Breast epithelium (tissue), 3 donors: Measurements from ENCODE around the gene PNPO.

Experiments
- CTCF ChIP-seq, 3 donors: fragments of 450-650 bp; IDR thresholded peaks; one replicate each; pipeline ENCODE4 v1.5.1; 2016 to 2017; ENCODE audit warnings: antibody characterized with exemption in 3 of 3, mild to moderate bottlenecking in 3 of 3, moderate library complexity in 3 of 3
- POLR2A ChIP-seq: fragments of 450-650 bp; IDR thresholded peaks from one replicate; pipeline ENCODE4 v1.6.1; 2016; ENCODE audit warnings: antibody characterized with exemption, mild to moderate bottlenecking, moderate library complexity
- POLR2AphosphoS5 ChIP-seq, 3 donors: sonication (generic); formaldehyde crosslinking; IDR thresholded peaks; one replicate each; pipeline ENCODE4 v1.6.1; 2017; ENCODE audit warnings: antibody characterized with exemption in 3 of 3

- TF ChIP-seq POLR2A: no peak
- no peak for TF ChIP-seq CTCF (IDR thresholded peaks at IDR 0.05)
- TF ChIP-seq POLR2AphosphoS5 (IDR thresholded peaks at IDR 0.05): no peak
These were observed 16.3 kb upstream of the PNPO start for GRCh38 chr17:47924785-47925677.
